PFSK-1 (cell line): ENCODE measurements around the gene CWC27.

Experiments used
- POLR2AphosphoS5 ChIP-seq: IDR thresholded peaks from 2 replicates; pipeline ENCODE4 v1.6.1; 2012; ENCODE audit warnings: low read depth, mild to moderate bottlenecking, control low read depth, low read length, moderate library complexity
- SIN3A ChIP-seq: IDR thresholded peaks from 2 replicates; pipeline ENCODE4 v1.6.1; 2012; ENCODE audit warnings: mild to moderate bottlenecking, low read length, moderate library complexity, borderline replicate concordance; ENCODE audit not compliant: insufficient read depth
- TAF1 ChIP-seq: IDR thresholded peaks from 2 replicates; pipeline ENCODE4 v1.6.1; 2012; ENCODE audit warnings: low read length, control low read depth, borderline replicate concordance; ENCODE audit not compliant: insufficient read depth

DNA sequence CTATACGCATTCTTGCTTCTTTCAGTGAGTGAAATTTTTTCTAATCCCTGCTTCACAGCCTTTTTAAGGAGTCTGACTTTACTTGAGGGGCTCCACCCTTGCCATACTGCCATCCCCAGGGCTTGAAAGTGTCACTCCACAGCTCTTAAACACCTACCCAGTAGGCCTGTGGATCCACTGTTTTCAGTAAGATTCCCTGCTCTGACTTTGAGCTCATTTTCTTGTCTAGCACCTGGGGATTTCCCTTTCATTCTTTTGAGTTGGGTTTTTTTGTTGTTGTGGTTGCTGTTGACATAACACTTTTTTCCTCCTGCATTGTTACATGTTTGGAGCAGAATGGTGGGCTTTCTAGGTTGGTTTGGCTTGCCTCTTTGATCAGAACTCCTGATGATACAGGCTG lies 23.8 kb upstream of the CWC27 start:
- no peak for TF ChIP-seq TAF1
- TF ChIP-seq POLR2AphosphoS5, result no peak
- no peak for TF ChIP-seq SIN3A
